ENCODE measurements around the gene QPRT.
A peak's percentile ranks its signal among the peaks of the same experiment; 100 is the strongest.
"Not testable (repeated sequence)": the region's sequence is repeated elsewhere in the genome, so short reads cannot be mapped to it uniquely, and the experiment has no call there.

QPRT gene

GRCh38 chr16:29663016-29663806, 15.8 kb upstream of the QPRT start, which contains the start of gene SPN:
TSS of gene SPN (plus strand) at chr16:29663247. CDS start at chr16:29663729, 482 bp downstream.
- DNase-seq: peak; percentile 44

- DNase-seq: no peak
Measured at GRCh38 chr16:29663807-29664090, 15.2 kb upstream of the QPRT start.

DNA sequence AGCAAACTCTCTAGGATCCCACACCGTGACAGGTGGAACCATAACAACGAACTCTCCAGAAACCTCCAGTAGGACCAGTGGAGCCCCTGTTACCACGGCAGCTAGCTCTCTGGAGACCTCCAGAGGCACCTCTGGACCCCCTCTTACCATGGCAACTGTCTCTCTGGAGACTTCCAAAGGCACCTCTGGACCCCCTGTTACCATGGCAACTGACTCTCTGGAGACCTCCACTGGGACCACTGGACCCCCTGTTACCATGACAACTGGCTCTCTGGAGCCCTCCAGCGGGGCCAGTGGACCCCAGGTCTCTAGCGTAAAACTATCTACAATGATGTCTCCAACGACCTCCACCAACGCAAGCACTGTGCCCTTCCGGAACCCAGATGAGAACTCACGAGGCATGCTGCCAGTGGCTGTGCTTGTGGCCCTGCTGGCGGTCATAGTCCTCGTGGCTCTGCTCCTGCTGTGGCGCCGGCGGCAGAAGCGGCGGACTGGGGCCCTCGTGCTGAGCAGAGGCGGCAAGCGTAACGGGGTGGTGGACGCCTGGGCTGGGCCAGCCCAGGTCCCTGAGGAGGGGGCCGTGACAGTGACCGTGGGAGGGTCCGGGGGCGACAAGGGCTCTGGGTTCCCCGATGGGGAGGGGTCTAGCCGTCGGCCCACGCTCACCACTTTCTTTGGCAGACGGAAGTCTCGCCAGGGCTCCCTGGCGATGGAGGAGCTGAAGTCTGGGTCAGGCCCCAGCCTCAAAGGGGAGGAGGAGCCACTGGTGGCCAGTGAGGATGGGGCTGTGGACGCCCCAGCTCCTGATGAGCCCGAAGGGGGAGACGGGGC, 14.7 kb upstream of the QPRT start:
- peak; percentile 22 for DNase-seq

GRCh38 chr16:29665294-29666077, 13.5 kb upstream of the QPRT start:
- DNase-seq: no peak

DNA sequence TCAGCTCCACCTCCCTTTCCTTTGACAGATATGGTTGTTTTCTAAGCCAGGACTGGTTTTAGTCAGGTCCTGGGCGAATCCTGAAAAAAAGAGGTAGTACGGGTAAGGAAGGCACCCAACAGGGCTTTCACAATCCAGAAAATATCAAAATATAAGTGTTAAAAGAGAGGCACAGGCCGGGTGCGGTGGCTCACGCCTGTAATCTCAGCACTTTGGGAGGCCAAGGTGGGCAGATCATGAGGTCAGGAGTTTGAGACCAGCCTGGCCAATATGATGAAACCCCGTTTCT, 11.7 kb upstream of the QPRT start:
- DNase-seq: not testable (repeated sequence)

GRCh38 chr16:29667755-29668154, 11.2 kb upstream of the QPRT start:
- no peak for DNase-seq

- no peak for DNase-seq
Measured at GRCh38 chr16:29668267-29668666, 10.7 kb upstream of the QPRT start.

DNA sequence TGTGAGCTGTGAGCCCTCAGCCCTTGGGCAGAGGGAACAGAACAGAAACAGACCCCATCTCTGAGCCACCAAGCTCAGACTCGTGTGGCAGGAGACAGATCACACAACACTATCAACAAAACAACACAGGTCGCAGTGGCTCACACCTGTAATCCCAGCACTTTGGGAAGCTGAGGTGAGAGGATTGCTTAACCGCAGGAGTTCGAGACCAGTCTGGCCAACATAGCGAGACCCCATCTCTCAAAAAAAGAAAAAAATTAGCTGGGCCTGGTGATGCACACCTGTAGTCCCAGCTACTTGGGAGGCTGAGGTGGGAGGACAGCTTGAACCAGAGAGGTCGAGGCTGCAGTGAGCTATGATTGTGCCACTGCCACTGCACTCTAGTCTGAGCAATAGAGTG, 5.5 kb upstream of the QPRT start:
- DNase-seq: no peak

GRCh38 chr16:29674188-29674587, 4.8 kb upstream of the QPRT start:
- DNase-seq: no peak

- DNase-seq: peak; percentile 8
Measured at GRCh38 chr16:29675811-29676643, 3.0 kb upstream of the QPRT start.

GRCh38 chr16:29676989-29677785, 1.8 kb upstream of the QPRT start:
- DNase-seq: no peak

DNA sequence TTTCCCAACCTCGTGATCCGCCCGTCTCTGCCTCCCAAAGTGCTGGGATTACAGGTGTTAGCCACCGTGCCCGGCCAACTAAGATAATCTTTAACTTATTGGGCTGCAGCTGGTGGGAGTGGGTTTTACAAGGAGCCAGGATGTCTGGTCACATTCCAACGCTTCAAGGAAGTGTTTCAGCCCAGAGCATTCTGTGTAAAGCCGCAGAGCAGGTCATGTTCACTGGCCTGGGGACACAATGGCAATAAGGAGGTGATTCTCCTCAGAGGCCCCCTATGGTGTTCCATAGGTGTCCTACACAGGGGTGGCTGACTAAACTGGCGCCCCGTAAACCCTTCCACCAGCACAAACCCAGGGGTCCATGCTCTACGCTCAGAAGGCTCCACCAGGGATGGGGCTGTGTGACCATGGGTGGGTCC, 1.2 kb downstream of the QPRT start:
- no peak for DNase-seq

DNA sequence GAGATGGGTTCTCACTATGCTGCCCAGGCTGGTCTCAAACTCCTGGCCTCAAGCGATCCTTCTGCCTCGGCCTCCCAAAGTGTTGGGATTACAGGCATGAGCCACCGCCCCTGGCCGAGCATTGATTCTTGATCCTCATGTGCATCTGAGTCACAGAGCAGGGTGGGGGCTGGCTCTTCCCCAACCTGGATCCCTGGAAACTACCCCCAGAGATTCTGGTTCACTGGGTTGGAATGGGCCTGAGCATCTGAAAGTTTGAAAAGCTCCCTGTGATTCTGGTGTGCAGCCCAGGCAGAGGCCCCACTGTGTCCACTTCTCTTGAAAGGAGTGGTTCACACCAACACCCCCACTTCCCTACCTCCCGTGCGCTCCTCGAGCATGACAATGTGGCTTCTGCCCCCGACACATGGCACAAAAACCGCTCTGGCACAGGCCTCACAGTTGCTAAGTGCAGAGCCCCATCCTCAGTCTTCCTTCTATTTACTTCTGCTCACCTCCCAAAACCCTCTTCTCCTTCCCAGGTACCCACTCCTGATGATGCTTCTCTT, 4.6 kb downstream of the QPRT start:
- DNase-seq: no peak

GRCh38 chr16:29684679-29685078, 5.7 kb downstream of the QPRT start:
- DNase-seq: no peak

DNA sequence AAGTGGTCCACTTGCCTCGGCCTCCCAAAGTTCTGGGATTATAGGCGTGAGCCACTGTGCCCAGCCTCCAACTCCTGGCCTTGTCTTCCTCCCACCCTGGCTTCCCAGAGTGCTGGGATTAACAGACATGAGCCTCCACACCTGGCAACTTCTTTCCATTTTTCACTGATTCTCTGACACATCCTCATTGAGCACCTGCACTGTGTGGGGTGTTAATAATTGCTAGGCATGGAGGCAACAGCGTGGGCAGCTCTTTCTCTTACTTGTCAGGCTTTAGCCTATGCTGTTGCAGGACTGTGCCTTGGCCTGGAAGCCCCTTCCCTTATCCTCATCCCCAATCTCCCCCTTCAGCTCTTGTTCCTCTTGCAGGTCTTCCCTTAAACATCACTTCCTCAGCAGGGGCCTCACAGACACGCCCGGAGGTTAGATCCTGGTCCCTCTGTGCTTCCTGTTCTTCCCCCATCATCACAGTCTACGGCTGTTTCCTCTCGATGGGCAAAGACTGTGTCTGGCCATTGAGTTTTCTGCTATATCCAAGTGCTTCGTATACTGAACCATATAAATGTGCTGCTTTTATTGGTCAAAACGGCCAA, 7.9 kb downstream of the QPRT start:
- DNase-seq: no peak

GRCh38 chr16:29687755-29688154, 8.8 kb downstream of the QPRT start:
- DNase-seq: no peak

- DNase-seq: no peak
Measured at GRCh38 chr16:29688172-29688571, 9.2 kb downstream of the QPRT start.

- not testable (repeated sequence) for DNase-seq
Measured at GRCh38 chr16:29689490-29690351, 10.7 kb downstream of the QPRT start.

DNA sequence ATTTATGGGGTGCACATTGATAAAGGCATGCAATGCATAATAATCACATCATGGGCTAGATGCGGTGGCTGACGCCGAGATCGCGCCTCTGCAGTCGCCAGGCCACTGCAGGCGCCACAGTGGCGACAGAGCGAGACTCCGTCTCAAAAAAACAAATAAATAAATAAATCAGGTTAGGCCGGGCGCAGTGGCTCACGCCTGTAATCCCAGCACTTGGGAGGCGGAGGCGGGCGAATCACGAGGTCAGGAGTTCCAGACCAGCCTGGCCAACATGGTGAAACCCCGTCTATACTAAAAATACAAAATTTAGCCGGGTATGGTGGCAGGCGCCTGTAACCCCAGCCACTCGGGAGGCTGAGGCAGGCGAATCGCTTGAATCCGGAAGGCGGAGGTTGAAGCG, 13.6 kb downstream of the QPRT start:
- not testable (repeated sequence) for DNase-seq

Data from NCI-H526 treated with DMSO at 0.1 percent for 48 hours (cell line).